HG03575 (cell line): ENCODE results near the gene PXT1.
"Not testable (repeated sequence)": the region's sequence is repeated elsewhere in the genome, so short reads cannot be mapped to it uniquely, and the experiment has no call there.

ENCODE experiments used
- ATAC-seq: cut with Tn5 transposase; IDR thresholded peaks from one replicate; pipeline ENCODE4 v1.9.1; 2021; ENCODE audit not compliant: unreplicated experiment, insufficient number of reproducible peaks, low FRiP score; ENCODE audit errors: extremely low read depth

PXT1 gene

DNA sequence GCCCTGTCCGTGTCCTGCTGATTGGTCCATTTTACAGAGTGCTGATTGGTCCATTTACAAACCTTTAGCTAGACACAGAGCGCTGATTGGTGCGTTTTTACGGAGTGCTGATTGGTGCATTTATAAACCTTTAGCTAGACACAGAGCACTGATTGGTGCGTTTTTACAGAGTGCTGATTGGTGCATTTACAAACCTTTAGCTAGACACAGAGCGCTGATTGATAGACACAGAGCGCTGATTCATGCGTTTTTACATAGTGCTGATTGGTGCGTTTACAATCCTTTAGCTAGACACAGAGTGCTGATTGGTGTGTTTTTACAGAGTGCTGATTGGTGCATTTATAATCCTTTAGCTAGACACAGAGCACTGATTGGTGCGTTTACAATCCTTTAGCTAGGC, 6.5 kb upstream of the PXT1 start:
- not testable (repeated sequence) for ATAC-seq

DNA sequence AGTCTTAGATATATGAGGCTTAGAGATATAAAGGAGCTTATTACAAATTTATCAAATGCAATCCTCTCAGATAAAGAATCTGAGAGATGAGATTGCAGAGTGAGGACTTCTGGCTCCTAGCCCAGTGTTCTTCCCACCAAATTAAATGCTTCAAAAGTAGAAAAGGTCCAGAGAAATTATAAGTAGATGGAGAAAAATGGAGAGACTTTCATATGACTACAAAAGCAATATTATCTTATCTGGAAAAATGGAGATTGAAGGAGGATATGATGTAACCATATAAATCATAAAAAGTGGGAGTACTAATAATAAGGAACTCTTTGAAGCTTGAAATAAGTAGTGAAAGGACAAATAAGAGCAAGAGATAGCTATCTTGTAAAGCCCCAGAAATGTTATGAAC, 3.0 kb upstream of the PXT1 start:
- no peak for ATAC-seq

DNA sequence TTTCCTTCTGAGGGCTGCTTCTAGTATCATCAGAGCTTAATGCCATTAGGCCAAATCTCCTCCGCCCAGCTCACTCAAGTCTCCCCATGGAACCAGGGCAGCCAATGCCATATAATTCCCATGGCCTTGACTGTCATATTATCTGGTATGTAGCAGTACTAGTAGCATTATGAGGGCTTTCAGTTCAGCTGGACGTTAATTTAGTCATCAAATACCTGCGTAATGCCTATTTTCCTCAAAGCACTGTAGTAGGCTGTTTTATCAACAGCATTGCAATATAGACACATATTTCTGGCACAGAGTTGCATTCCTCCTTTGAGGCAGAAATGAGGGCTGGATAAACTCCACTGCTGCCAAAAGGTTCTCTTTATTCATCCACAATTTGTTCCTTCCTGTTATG, 1.8 kb upstream of the PXT1 start:
- no peak for ATAC-seq

DNA sequence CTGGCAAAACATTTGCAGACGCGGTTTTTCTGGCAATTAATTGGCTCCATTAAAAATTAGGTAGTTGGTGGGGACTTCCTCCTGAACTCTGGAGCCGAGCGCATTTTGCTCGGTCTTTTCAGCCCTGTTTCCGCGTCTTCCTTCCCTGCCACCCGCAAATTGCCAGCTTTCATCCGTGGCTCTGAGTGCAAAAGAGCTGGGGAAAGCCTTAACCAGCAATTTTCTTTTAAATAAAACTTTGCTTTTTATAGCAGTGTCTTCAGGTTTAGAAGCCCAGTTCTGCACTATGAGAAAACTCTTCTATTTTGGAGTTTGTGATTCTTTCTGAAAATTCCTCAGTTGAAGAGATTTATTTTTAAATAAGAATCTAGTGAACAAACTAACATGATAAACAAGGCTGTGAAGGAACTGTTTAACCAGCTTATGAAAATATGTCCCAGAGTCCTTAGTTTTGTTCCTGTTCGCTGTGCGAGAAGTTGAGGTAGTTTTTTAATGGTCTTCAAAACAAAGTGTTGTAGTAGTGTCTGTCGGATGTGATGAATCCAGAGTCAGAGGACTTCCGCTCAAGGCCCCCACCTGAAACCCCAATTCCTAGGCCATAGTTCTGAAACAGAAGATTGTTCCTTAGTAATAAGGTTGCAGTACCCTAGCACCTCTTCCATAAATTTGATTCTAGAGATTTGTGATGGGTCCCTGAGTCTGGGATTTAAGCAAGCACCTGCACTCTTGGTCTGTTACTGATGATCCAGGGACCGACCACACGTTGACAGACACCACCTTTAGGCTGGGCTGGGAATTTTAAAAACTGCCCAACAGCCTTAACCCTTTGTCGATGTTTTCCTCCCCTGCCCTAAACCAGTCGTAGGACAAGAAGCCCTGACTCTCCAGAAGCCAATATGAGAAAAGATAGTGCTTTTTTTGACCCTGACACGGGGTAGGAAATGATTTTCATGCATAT, 1.1 kb upstream of the PXT1 start:
- no peak for ATAC-seq

DNA sequence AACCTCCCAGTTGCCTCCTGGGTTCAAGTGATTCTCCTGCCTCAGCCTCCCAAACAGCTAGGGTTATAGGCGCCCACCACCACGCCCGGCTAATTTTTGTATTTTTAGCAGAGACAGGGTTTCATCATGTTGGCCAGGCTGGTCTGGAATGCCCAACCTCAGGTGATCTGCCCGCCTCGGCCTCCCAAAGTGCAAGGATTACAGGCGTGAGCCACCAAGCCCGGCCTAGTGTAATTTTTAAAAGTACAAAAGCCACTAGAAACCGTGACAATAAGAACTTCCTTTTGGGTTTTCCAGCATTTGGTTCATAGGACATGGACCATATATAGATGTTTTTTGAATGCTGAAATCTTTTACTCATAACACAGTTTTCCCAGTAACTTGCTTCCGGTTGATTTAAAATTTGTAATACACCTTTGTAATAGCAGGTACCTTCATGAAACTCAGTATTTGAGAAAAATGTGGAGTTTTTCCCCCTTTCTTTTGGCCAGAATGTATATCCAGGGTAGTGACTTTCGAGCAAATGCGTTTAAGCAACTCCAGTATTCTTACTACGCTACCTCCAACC, 467 bp downstream of the PXT1 start:
- ATAC-seq: no peak

DNA sequence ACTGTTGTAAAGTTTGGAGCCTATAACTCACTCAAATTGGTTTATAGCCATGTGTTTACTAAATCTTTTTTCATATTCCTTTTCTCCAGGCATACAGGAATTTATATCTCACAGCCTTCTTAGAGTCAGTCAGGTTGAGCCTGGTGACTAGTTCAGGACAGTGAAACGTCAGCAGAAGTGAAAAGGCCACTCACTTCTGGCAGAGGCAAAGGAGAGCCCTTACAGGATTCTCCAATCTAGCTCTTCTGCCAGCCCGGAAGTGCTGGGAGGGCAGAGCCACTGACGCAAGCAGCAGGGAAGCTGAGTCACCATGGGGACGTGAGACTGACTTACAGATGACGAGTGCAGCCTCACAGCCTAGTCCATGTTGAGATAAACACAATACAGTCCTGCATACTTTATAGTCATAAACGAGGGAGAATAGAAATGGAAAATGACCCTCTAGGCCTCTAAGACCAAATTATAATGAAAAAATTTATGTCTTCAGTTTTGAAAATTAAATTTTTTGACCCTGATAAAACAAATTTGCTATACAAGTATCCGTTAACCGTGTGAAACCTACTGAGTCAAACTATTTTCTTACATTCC, 1.3 kb downstream of the PXT1 start:
- no peak for ATAC-seq

DNA sequence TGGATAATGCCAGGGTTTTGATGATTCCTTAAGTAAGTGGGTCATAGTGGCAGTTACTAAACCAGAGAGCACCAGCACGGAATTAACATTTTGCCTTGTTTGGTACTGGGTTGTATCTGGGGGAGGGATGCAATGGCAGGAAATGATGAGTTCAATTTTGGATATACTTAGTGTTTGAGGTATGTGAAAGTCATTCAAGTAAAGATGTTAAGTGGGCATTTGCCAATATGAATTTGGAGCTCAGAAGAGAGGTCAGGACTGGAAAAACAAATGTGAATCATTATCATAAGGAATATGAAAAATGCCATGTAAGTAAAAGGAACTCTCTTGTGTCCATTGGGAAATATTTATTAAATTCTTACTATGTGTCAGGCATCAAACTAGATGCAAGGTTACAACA, 6.2 kb downstream of the PXT1 start:
- ATAC-seq: no peak

DNA sequence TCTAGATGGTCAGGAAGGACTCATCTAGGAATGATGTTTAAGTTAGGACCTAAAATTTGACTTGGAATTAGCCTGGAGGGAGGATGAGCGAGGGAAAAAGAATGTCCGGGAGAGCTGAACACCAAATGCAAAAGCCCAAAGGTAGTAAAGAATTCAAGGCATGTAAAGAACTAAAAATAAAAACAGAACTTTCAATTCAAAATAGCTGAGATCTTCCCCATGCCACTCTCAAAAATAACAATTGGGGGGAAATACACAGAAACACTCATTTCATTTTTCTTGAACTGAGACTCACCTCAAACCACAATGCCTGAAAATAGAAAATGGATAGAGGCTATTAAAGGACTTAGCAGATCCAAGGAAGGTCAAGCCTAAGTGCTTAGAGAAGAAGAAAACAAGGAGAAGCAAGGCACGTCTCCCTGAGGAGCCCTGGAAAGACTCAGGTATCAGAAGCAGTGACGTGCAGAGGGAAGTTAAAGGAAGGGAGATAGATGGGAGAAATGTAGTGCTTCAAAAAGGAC, 10.4 kb downstream of the PXT1 start:
- no peak for ATAC-seq

DNA sequence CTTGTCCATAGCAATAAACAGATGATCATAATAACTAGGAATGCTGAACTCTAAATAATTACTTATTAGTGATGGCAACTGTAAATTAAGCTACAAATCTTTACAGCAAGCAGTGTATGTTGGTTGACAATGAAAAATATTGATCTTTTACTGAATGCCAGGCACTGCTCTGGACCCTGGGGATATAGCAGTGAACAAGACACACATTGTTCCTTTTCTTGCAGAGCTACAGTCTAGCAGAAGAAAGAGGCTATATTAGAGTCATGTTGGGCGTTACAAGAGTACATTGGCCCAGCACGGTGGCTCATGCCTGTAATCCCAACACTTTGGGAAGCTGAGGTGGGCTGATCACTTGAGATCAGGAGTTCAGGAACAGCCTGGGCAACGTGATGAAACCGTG, 11.5 kb downstream of the PXT1 start:
- ATAC-seq: no peak

DNA sequence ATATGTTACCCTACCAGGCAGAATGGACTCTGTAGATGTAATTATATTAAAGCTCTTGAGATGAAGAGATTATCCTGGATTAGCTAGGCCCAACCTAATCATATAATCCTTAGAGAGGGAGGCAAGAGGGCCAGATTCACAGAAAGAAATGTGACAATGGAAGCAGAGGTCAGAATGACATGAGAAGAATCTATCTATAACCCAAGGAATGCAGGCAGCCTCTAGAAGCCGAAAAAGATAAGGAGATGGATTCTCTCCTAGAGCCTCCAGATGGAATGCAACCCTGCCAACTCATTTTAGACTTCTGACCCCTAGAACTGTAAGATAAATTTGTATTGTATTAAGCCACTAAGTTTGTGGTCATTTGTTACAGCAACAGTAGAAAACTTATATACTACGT, 12.3 kb downstream of the PXT1 start:
- ATAC-seq: no peak

DNA sequence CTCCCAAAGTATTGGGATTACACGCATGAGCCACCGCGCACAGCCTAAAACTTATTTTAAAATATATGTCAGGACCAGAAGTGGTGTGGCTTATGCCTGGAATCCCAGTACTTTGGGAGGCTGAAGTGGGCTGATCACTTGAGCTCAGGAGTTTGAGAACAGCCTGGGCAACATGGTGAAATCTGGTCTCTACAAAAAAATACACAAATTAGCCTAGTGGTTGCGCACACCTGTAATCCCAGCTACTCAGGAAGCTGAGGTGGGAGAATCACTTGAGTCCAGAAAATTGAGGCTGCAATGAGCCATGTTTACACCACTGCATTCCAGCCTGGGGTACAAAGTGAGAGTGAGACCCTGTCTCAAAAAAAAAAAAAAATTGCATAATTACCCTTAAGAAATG, 13.7 kb downstream of the PXT1 start:
- ATAC-seq: no peak

DNA sequence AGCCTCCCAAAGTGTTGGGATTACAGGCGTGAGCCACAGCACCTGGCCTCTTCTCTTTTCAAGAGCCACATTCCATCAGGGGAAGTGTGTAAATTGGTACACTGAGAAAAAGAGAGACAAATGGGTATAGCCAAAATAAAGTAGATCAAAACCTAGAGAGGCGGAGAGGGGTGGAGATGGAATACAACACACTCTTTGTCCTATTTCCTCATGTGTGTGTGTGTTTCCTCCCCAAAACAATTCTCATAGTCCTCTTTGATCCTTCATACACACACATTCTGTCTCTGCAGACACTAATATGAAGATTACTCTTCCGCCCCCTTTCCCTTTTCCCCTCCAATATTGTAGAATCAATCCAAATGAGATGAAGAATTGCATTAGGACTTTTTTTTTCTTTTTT, 16.0 kb downstream of the PXT1 start:
- no peak for ATAC-seq

DNA sequence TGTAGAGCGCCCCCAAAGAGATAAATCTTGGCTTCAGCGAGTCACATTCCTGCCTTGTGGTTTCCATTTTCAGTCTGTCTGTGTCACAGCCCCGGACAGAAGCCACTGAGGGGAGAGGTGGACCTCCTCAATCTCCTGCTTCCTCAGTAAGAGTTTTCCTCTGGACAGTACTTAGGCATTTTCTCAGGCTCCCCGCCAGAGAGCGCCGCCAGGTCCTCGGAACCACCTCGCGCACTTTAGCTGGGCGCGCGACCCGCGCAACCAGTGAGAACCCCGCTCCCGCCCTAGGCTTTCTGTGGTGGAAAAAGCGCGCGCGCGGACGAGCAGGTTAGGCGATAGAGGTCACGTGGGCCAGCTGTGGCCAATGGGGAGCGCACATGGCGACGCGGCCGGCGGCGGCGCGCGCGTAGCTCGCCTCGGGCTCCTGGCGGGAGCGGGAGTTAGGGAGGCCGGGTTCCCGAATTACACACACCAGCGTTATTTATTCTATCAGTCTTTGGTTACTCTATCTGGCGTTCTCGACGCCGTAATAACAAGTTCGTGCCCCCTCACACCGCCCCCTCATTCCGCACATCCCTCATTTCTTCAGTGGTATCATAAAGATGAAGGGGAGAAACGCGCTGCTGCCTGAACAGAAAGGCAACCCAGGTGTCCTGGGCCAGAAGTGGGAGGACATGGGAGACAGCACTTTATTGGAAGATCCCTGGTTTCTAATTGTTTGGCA, 19.4 kb downstream of the PXT1 start:
- ATAC-seq: no peak

DNA sequence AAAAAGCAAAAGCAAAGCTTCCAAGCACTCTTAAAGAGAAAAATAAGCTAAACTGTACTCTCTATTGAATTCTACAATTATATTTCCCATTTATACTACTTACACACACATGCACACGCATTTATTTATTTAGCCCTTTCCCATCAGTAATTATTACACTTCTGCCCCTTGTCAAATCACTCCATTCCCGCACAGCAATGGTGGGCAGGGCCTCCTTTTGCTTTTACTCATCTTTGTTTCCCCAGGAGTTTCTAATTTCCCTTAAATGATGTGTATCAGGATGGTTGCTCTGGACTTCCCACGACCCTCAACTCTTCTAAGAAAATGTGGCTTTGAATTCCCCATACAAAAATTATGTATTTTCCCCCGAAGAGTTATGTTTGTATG, 19.9 kb downstream of the PXT1 start:
- no peak for ATAC-seq

DNA sequence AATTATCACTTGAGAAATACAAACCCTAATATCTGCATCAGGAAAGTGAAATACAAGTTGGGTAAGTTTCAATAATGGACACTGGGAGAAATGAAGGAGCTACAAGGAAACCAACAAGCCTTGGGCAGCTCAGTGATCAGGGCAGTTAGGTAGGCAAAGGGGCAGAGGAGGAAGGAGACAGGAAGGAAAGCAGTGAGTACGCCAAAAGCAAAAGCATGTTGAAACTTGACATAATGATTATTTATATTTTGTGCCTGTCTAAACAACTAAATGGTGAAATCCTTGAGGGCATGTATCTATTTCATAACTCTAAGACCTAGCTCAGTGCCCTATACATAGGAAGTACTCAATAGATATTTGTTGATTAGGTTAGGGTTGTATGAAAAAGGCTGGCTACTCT, 23.3 kb downstream of the PXT1 start:
- no peak for ATAC-seq

DNA sequence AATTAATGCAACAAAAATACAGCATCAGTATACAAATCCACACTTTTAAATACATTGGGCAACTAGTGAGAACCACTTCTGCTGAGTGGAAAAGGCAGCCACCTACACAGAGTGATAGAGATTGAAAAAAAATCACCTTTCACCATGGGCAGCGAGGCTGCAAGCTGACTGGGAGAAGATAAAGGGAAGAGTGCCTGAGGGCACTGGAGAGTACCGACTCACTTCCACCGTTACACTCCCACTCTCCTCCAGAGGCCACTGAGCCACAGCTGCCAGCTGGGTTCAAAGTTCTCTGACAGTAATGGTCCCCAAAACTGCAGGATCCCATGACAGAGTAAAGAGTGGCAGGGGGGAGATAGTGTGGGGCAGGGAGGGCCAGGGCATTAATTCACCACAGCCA, 24.1 kb downstream of the PXT1 start:
- no peak for ATAC-seq

DNA sequence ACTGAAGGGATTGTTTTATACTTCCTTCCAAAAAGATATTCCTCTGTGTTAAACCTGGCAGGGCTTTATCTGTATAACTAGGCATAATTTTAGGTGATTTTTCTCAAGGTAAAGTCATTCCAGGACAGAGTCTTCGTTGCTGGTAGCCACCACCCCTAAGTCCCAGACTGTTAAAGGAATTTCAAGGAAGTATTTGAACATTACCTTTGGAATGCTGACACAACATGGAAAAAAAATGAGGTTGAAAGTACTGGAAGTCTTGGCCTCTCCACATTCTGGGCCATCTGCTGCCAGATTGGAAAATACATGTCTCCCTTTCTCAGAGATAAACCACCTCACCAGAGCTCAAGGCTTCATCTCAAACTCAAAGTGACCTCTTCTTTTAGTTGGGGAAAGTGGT, 28.2 kb downstream of the PXT1 start:
- no peak for ATAC-seq

DNA sequence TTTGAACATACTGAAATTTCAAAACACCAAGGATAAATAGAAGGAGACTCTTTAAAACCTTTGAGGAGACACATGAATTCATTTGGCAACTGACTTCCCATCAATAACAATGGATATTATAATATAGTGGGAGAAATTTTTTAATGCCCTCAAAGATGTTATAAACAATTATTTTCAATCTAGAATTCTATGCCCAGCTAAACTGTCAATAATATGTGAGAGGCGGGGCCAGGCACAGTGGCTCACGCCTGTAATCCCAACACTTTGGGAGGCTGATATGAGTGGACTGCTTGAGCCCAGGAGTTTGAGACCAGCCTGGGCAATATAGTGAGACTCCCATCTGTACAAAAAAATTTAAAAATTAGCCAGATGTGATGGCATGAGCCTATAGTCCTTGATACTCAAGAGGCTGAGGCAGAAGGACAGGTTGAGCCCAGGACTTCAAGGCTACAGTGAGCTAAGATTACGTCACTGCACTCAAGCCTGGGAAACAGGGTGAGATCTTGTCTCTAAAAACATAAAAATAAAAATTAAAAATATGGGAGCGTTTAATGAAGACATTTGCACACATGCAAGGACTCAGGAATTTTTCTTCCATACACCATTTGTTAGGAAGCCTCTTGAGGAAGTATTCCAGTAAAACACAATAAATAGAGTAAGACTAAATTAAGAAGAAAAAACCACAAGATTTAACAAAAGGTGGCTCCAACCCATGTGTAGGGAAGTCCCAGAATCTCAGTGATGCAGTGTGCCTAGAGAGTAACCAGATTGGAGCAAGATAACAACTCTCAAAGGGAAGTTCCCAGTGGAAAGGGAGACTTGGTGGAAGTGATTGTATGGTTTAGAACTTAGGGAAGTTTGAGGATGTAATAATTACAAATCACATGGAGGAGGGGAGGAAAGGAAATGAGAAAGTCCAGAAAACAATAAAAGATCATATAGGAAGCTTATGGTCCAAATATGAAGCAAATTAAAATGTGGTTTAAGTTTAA, 28.9 kb downstream of the PXT1 start:
- ATAC-seq: no peak
